HepG2 (cell line): Measurements from ENCODE around the gene LDB3. TPM values are rescaled to one million over a fixed set of nuclear protein-coding genes. Genes with fewer than 3 reads are reported as not detected.

Experiments used
- ATAC-seq: fragments of 200-7000 bp; cut with Tn5 transposase; 3 replicates; pipeline ENCODE4 v1.9.1; 2020; ENCODE audit warnings: mild to moderate bottlenecking, moderate library complexity
- BruUV-seq: library from RNA; stranded (reverse); fragments of 400-500 nt; replicated peaks from 2 replicates; lab custom pipeline; 2021; lab: Mats Ljungman, UMichigan
- CTCF ChIA-PET: fragments of 300-600 bp; formaldehyde crosslinking; extraction: SDS; loops from one replicate; lab custom pipeline; 2021; ENCODE audit warnings: low total read pairs, inconsistent platforms, low intra/inter-chr PET ratio; lab: Yijun Ruan, JAX
- POLR2A ChIA-PET: fragments of 350-600 bp; sonication (Branson Sonifier 250); formaldehyde crosslinking; loops from one replicate; lab custom pipeline; 2020; ENCODE audit warnings: antibody characterized with exemption, inconsistent platforms; lab: Yijun Ruan, JAX
- DNase-seq: peaks from one replicate; pipeline ENCODE4 v3.0.0-alpha.2; 2015; ENCODE audit warnings: low spot score
- FAIRE-seq: peaks from 3 replicates; lab custom pipeline; 2011; peaks lifted over from hg19 to GRCh38; lab: Jason Lieb, UNC
- H2AFZ ChIP-seq: one replicate; pipeline ENCODE4 v1.6.1; 2011; ENCODE audit warnings: low read length, inconsistent platforms
- H3K27ac ChIP-seq: fragments of 300-600 bp; 3 replicates; pipeline ENCODE4 v1.8.0; 2011; ENCODE audit warnings: mixed run types, mild to moderate bottlenecking, mixed read lengths, low read length, inconsistent platforms; ENCODE audit not compliant: insufficient read depth; ENCODE audit errors: extremely low read length
- H3K27me3 ChIP-seq, 2 experiments: fragments of 200-600 bp in 1 of 2; 2 replicates in 1 of 2; 3 replicates in 1 of 2; pipeline versions ENCODE4 v1.6.0 to v1.8.0; 2011; ENCODE audit warnings: low read length in 2 of 2, mild to moderate bottlenecking in 2 of 2, moderate library complexity in 2 of 2, inconsistent platforms in 1 of 2; ENCODE audit not compliant: insufficient read depth in 2 of 2, control insufficient read depth in 1 of 2
- H3K36me3 ChIP-seq, 2 experiments: fragments of 200-600 bp in 1 of 2; replicated peaks in 1 of 2; 2 replicates in 1 of 2; 3 replicates in 1 of 2; pipeline versions ENCODE4 v1.5.1 to v1.8.0; 2011; ENCODE audit warnings: low read length in 2 of 2, inconsistent platforms in 1 of 2; ENCODE audit not compliant: insufficient read depth in 2 of 2, control insufficient read depth in 1 of 2
- H3K4me1 ChIP-seq: 2 replicates; pipeline ENCODE4 v1.5.1; 2012; ENCODE audit warnings: low read length, inconsistent platforms; ENCODE audit not compliant: insufficient read depth
- H3K4me2 ChIP-seq: 2 replicates; pipeline ENCODE4 v1.6.0; 2011; ENCODE audit warnings: low read depth, low read length, inconsistent platforms
- H3K4me3 ChIP-seq, 3 experiments: fragments of 200-600 bp in 1 of 3; sonication (generic), shearing (Covaris generic) in 1 of 3; replicated peaks in 1 of 3; 2 replicates each; pipeline ENCODE4 v1.5.1; 2011 to 2016; ENCODE audit warnings: low read length in 3 of 3, inconsistent platforms in 2 of 3, low read depth in 2 of 3, mild to moderate bottlenecking in 2 of 3, control low read depth in 1 of 3, mixed read lengths in 1 of 3; ENCODE audit not compliant: insufficient read depth in 1 of 3
- H3K79me2 ChIP-seq: one replicate; pipeline ENCODE4 v1.6.1; 2011; ENCODE audit warnings: low read length, inconsistent platforms; ENCODE audit not compliant: insufficient read depth
- H3K9ac ChIP-seq: 2 replicates; pipeline ENCODE4 v1.6.0; 2011; ENCODE audit warnings: mild to moderate bottlenecking, low read depth, low read length, inconsistent platforms; ENCODE audit not compliant: insufficient read depth
- H3K9me3 ChIP-seq: 2 replicates; pipeline ENCODE4 v1.5.1; 2012; ENCODE audit warnings: mild to moderate bottlenecking, low read length
- H4K20me1 ChIP-seq: 2 replicates; pipeline ENCODE4 v1.6.0; 2011; ENCODE audit warnings: inconsistent platforms, mild to moderate bottlenecking, low read length, moderate library complexity; ENCODE audit not compliant: insufficient read depth
- AFF4 ChIP-seq: sonication (generic); formaldehyde crosslinking; IDR thresholded peaks from 2 replicates; pipeline ENCODE4 v1.4.0; 2020; ENCODE audit warnings: missing genetic modification reagents
- ATF6 ChIP-seq: sonication (generic); formaldehyde crosslinking; conservative IDR thresholded peaks from 2 replicates; pipeline ENCODE4 v1.4.0; 2020; ENCODE audit warnings: missing genetic modification reagents
- ESRRA ChIP-seq: sonication (generic); formaldehyde crosslinking; IDR thresholded peaks from 2 replicates; pipeline ENCODE4 v1.5.1; 2020; ENCODE audit warnings: mild to moderate bottlenecking, low read depth, missing genetic modification reagents
- FOXK2 ChIP-seq: fragments of 450-650 bp; IDR thresholded peaks from 2 replicates; pipeline ENCODE4 v1.6.1; 2016
- REST ChIP-seq, 2 experiments: IDR thresholded peaks; 2 replicates each; pipeline ENCODE4 v1.6.1; 2011 to 2012; ENCODE audit warnings: low read length in 2 of 2, borderline replicate concordance in 1 of 2, low read depth in 1 of 2, mild to moderate bottlenecking in 1 of 2, moderate library complexity in 1 of 2
- SP1 ChIP-seq, 2 experiments: fragments of 450-650 bp in 1 of 2; sonication (generic) in 1 of 2; formaldehyde crosslinking in 1 of 2; IDR thresholded peaks; 2 replicates each; pipeline versions ENCODE4 v1.4.0 to v1.6.1; 2016 to 2020; ENCODE audit warnings: missing genetic modification reagents in 1 of 2
- TSC22D2 ChIP-seq: sonication (generic); formaldehyde crosslinking; IDR thresholded peaks from 2 replicates; pipeline ENCODE4 v1.5.1; 2020; ENCODE audit warnings: missing genetic modification reagents, mild to moderate bottlenecking, borderline replicate concordance
- ZBTB21 ChIP-seq: sonication (generic); formaldehyde crosslinking; IDR thresholded peaks from 2 replicates; pipeline ENCODE4 v1.4.0; 2020; ENCODE audit warnings: missing genetic modification reagents
- ZSCAN30 ChIP-seq: sonication (generic); formaldehyde crosslinking; IDR thresholded peaks from 2 replicates; pipeline ENCODE4 v1.5.0; 2020; ENCODE audit warnings: mild to moderate bottlenecking, missing genetic modification reagents
- ZUFSP ChIP-seq: sonication (generic); formaldehyde crosslinking; IDR thresholded peaks from 2 replicates; pipeline ENCODE4 v1.9.0; 2021; ENCODE audit warnings: missing genetic modification reagents, mild to moderate bottlenecking, borderline replicate concordance
- WGBS: methylation state at CpG from one replicate; pipeline ENCODE4 v1.1.6; 2017; ENCODE audit warnings: low lambda C conversion rate; 5-methylcytosine and 5-hydroxymethylcytosine counted together
- in situ Hi-C: cut with HindIII; loops from 2 replicates; pipeline ENCODE4 v1.10.0; 2017; ENCODE audit warnings: low pct_unique_long_range_greater_than_20kb; ENCODE audit not compliant: extremely low pct_ligation_motif_present
- intact Hi-C: fragments of 100-400 bp; cut with micrococcal nuclease; formaldehyde crosslinking; loops from one replicate; pipeline ENCODE4 v1.10.0; 2022; ENCODE audit not compliant: unreplicated experiment
- polyA plus RNA-seq, 8 experiments: library from polyadenylated mRNA; depleted of rRNA in 3 of 8; stranded (reverse) in 7 of 8; unstranded in 1 of 8; fragments of >200 nt; fragmentation: Illumina TruSeq in 4 of 8; extraction: Trizol in 4 of 8; gene quantifications; 2 replicates each; pipeline versions ENCODE4 v1.2.1 to v1.2.3, GENCODE V29; 2011 to 2016; ENCODE audit warnings: low read depth in 4 of 8, missing spikeins in 1 of 8, mixed read lengths in 1 of 8; ENCODE audit not compliant: insufficient read depth in 1 of 8
- total RNA-seq, 5 experiments: library from RNA; depleted of rRNA; stranded (reverse); fragments of >200 nt; fragmentation: Illumina TruSeq; extraction: Trizol; gene quantifications; 2 replicates each; pipeline ENCODE4 v1.2.3, GENCODE V29; 2016; ENCODE audit warnings: low read depth in 1 of 5

LDB3 gene
- total and polyA plus RNA-seq, 2 of the 13 experiments (the other 11 are each of a cell fraction or from before 2014, with no cell fraction given) = not detected

- DNase-seq (peak; percentile 62), ATAC-seq (no peak), FAIRE-seq (no peak)
- POLR2A ChIA-PET = interaction anchor here (0.7 to 3.1 kb wide), 6 partner anchors 12 to 132 kb away, joined by 3 to 15 read pairs (median 4); no protein-coding TSS in a partner anchor
- peaks cover 58% of the 10 kb centered on the region for H3K79me2 ChIP-seq
- no peaks in the 10 kb centered on the region for H3K36me3 ChIP-seq
- peak overlapping the region; percentile 84 for H3K9ac ChIP-seq
- peak overlapping the region; percentile 79 for H3K4me2 ChIP-seq
- no TSS peak for BruUV-seq
- no peak overlapping the region for H2AFZ ChIP-seq
- CTCF ChIA-PET = interaction anchor here (1.6 kb wide), 1 partner anchor 46 kb away, joined by 4 read pairs; no protein-coding TSS in a partner anchor
- WGBS = 2% methylated on average over 37 of the region's 47 CpGs
- peaks cover 61% of the 10 kb centered on the region for H3K4me1 ChIP-seq
- H4K20me1 ChIP-seq = peaks cover 23% of the 10 kb centered on the region
- in situ Hi-C loops (no loop called here), intact Hi-C loops (loop anchor here (5.0 kb wide), 1 partner anchor 140 kb away; no protein-coding TSS in a partner anchor)
- peak overlapping the region; percentile 82 to 94 (median 86) for H3K4me3 ChIP-seq
- H3K9me3 ChIP-seq = no peaks in the 10 kb centered on the region
- H3K27me3 ChIP-seq = no peaks in the 10 kb centered on the region; a peak in 1 of 5 replicates
- peak overlapping the region; percentile 83 for H3K27ac ChIP-seq
- TF ChIP-seq ZSCAN30 (CRISPR knock-in tag) (0 out of 2 replicates have a peak, but pooled peaks have one; percentile 27), ATF6 (CRISPR knock-in tag) (no peak), AFF4 (CRISPR knock-in tag) (no peak), ZUFSP (CRISPR knock-in tag) (no peak), ESRRA (no peak), ZBTB21 (CRISPR knock-in tag) (no peak), TSC22D2 (no peak), SP1 (IDR thresholded peaks at IDR 0.05) (no peak), SP1 (CRISPR knock-in tag; IDR thresholded peaks at IDR 0.05) (0 out of 2 replicates have a peak, but pooled peaks have one; percentile 24), REST (IDR thresholded peaks at IDR 0.05; ENCODE audit: borderline replicate concordance in 1 of 2, low read depth in 1 of 2, low read length in 2 of 2) (no peak), FOXK2 (no peak)
Observed at GRCh38 chr10:86757113-86757972, 89.0 kb downstream of the LDB3 start.
